ENCODE results near the gene TSPAN10.

DNA sequence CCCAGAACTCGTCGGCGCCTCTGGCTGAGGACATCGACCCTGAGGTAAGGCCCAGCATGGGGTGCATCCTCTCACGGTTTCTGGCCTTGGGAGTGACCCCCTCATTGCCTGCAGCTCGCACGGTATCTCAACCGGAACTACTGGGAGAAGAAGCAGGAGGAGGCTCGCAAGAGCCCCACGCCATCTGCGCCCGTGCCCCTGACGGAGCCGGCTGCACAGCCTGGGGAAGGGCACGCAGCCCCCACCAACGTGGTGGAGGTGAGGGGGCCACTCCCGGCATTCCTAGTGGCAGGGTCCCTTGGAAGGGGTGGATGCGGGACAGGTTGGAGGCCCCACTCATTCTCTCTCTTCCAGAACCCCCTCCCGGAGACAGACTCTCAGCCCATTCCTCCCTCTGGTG, 57.8 kb downstream of the TSPAN10 start:
- TF ChIP-seq, protein P1, sequence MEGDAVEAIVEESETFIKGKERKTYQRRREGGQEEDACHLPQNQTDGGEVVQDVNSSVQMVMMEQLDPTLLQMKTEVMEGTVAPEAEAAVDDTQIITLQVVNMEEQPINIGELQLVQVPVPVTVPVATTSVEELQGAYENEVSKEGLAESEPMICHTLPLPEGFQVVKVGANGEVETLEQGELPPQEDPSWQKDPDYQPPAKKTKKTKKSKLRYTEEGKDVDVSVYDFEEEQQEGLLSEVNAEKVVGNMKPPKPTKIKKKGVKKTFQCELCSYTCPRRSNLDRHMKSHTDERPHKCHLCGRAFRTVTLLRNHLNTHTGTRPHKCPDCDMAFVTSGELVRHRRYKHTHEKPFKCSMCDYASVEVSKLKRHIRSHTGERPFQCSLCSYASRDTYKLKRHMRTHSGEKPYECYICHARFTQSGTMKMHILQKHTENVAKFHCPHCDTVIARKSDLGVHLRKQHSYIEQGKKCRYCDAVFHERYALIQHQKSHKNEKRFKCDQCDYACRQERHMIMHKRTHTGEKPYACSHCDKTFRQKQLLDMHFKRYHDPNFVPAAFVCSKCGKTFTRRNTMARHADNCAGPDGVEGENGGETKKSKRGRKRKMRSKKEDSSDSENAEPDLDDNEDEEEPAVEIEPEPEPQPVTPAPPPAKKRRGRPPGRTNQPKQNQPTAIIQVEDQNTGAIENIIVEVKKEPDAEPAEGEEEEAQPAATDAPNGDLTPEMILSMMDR (IDR thresholded peaks at IDR 0.05): no peak
- no peak for TF ChIP-seq POLR2A (IDR thresholded peaks at IDR 0.05)
- TF ChIP-seq EP300 (IDR thresholded peaks at IDR 0.05): no peak

Measured in tibial nerve (tissue), 4 donors.